GM18505 (cell line): Measurements from ENCODE around the gene TOMM40L.

Source experiments
- ATAC-seq: cut with Tn5 transposase; IDR thresholded peaks from one replicate; pipeline ENCODE4 v1.9.1; 2021; ENCODE audit not compliant: unreplicated experiment
- POLR2A ChIP-seq: IDR thresholded peaks from 4 replicates; pipeline ENCODE4 v1.6.1; 2011; ENCODE audit warnings: borderline replicate concordance; ENCODE audit not compliant: insufficient read depth, insufficient read length; ENCODE audit errors: extremely low read depth

Gene TOMM40L

GRCh38 chr1:161260376-161261260 lies 34.8 kb downstream of the TOMM40L start:
- peak; percentile 41 for ATAC-seq
- TF ChIP-seq POLR2A = no peak

GRCh38 chr1:161261261-161262235 lies 35.7 kb downstream of the TOMM40L start:
- TF ChIP-seq POLR2A = no peak
- peak; percentile 54 for ATAC-seq

GRCh38 chr1:161265305-161265704 lies 39.4 kb downstream of the TOMM40L start:
- no peak for ATAC-seq
- no peak for TF ChIP-seq POLR2A

GRCh38 chr1:161266202-161266601 lies 40.3 kb downstream of the TOMM40L start:
- ATAC-seq = no peak
- no peak for TF ChIP-seq POLR2A

- ATAC-seq = no peak
- TF ChIP-seq POLR2A = no peak
Observed at GRCh38 chr1:161266836-161267235, 41.0 kb downstream of the TOMM40L start.

GRCh38 chr1:161267321-161267720 lies 41.5 kb downstream of the TOMM40L start:
- TF ChIP-seq POLR2A = no peak
- ATAC-seq = no peak

GRCh38 chr1:161273402-161273801 lies 47.5 kb downstream of the TOMM40L start:
- ATAC-seq = no peak
- TF ChIP-seq POLR2A = no peak

- no peak for ATAC-seq
- no peak for TF ChIP-seq POLR2A
Observed at GRCh38 chr1:161274874-161275273, 49.0 kb downstream of the TOMM40L start.
